ENCODE measurements around the gene WWOX. TPM values are rescaled to one million over a fixed set of nuclear protein-coding genes. Genes with fewer than 3 reads are reported as not detected.
A peak's percentile ranks its signal among the peaks of the same experiment; 100 is the strongest.

Gene WWOX
- total and polyA plus RNA-seq, 2 of the 13 experiments (the other 11 are each of a cell fraction or from before 2014, with no cell fraction given), result 9.1 to 37.4 TPM

DNA sequence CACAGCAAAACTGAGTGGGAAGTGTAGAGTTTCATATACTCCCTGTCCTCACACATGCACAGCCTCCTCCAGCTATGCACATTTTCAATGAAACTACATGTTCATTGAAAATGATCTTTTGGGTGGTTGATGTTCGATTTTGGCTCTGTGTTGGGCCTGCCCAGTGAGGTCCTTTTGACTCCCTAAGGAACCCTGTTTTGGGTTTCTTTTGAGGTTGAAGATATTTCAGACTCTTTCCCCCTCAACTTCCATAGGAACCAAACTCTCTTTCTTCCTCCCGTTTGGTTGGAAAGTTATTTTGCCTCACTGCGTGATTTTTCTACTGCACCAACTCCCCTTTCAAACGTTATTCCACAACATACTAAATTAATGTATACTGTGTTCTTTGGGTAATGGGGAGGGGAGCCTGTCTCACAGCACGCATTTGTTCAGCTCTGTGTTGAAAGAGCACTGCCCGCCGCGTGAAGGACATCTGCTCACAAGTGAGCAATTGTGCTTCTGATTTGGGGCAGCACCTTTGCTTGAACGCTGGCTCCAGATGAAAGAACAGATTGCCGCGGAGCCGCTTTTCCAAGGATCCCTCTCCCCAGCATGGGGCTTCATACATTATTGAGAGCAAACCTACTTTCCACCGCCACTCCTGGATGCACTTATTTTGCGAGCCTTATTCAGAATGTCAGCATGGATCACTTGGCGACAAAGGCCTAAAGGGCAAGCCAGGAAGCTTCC lies 385.9 kb downstream of the WWOX start (continued):
- TF ChIP-seq, protein P1, sequence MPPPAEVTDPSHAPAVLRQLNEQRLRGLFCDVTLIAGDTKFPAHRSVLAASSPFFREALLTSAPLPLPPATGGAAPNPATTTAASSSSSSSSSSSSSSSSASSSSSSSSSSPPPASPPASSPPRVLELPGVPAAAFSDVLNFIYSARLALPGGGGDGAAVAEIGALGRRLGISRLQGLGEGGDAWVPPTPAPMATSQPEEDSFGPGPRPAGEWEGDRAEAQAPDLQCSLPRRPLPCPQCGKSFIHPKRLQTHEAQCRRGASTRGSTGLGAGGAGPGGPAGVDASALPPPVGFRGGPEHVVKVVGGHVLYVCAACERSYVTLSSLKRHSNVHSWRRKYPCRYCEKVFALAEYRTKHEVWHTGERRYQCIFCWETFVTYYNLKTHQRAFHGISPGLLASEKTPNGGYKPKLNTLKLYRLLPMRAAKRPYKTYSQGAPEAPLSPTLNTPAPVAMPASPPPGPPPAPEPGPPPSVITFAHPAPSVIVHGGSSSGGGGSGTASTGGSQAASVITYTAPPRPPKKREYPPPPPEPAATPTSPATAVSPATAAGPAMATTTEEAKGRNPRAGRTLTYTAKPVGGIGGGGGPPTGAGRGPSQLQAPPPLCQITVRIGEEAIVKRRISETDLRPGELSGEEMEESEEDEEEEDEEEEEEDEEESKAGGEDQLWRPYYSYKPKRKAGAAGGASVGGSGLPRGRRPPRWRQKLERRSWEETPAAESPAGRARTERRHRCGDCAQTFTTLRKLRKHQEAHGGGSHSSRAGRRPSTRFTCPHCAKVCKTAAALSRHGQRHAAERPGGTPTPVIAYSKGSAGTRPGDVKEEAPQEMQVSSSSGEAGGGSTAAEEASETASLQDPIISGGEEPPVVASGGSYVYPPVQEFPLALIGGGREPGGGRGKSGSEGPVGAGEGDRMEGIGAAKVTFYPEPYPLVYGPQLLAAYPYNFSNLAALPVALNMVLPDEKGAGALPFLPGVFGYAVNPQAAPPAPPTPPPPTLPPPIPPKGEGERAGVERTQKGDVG (CRISPR knock-in tag; IDR thresholded peaks at IDR 0.05; ENCODE audit: borderline replicate concordance), result peak; percentile 99
- TF ChIP-seq HDAC1 (CRISPR knock-in tag; IDR thresholded peaks at IDR 0.05) (peak; percentile 87), TCF12 (IDR thresholded peaks at IDR 0.05) (no peak), TCF12 (CRISPR knock-in tag; IDR thresholded peaks at IDR 0.05) (peak; percentile 75), IKZF4 (CRISPR knock-in tag; IDR thresholded peaks at IDR 0.05; ENCODE audit: borderline replicate concordance, low read depth, not compliant biosample characterization) (peak; percentile 52), ZSCAN25 (CRISPR knock-in tag; IDR thresholded peaks at IDR 0.05) (peak; percentile 64; the same call in 1 of the 2 replicates), ETV5 (CRISPR knock-in tag; IDR thresholded peaks at IDR 0.05; ENCODE audit: borderline replicate concordance) (peak; percentile 20; the same call in 1 of the 2 replicates), TEAD2 (CRISPR knock-in tag; IDR thresholded peaks at IDR 0.05) (no peak), ZNF546 (CRISPR knock-in tag; conservative IDR thresholded peaks at IDR 0.05) (no peak), NFYB (CRISPR knock-in tag; IDR thresholded peaks at IDR 0.05) (peak; percentile 34), SRSF1 (optimal IDR thresholded peaks at IDR 0.05; ENCODE audit: low read depth, low read length) (no peak), ZNF431 (CRISPR knock-in tag; IDR thresholded peaks at IDR 0.05; ENCODE audit: borderline replicate concordance, low read depth) (no peak), STAT5B (CRISPR knock-in tag; IDR thresholded peaks at IDR 0.05) (no peak), HHEX (CRISPR knock-in tag; IDR thresholded peaks at IDR 0.05) (peak; percentile 49; the same call in 1 of the 2 replicates), ZNF468 (CRISPR knock-in tag; IDR thresholded peaks at IDR 0.05) (no peak), HMG20B (CRISPR knock-in tag; conservative IDR thresholded peaks at IDR 0.05) (peak; percentile 90), ZNF605 (CRISPR knock-in tag; IDR thresholded peaks at IDR 0.05) (peak; percentile 76), CBFB (CRISPR knock-in tag; IDR thresholded peaks at IDR 0.05) (no peak; the same call in 1 of the 2 replicates), ZNF3 (CRISPR knock-in tag; IDR thresholded peaks at IDR 0.05) (peak; percentile 63; the same call in 1 of the 2 replicates), ZNF274 (CRISPR knock-in tag; IDR thresholded peaks at IDR 0.05) (peak; percentile 76; the same call in 1 of the 2 replicates), SMYD3 (CRISPR knock-in tag; IDR thresholded peaks at IDR 0.05) (no peak), KLF9 (CRISPR knock-in tag; IDR thresholded peaks at IDR 0.05; ENCODE audit: low read depth) (no peak), ZBTB8A (CRISPR knock-in tag; IDR thresholded peaks at IDR 0.05; ENCODE audit: borderline replicate concordance, low read depth) (no peak), ATM (IDR thresholded peaks at IDR 0.05; ENCODE audit: borderline replicate concordance) (no peak), POLR2AphosphoS5 (IDR thresholded peaks at IDR 0.05; ENCODE audit: low read depth, low read length) (peak; percentile 73)
- TF ChIP-seq, protein P2, sequence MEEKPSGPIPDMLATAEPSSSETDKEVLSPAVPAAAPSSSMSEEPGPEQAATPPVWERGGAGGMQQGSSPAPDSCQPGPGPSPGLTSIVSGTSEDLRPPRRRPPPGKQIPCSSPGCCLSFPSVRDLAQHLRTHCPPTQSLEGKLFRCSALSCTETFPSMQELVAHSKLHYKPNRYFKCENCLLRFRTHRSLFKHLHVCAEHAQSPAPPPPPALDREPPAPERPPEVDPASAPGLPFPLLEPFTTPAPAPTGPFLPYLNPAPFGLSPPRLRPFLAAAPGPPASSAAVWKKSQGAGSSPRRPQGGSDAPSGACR (CRISPR knock-in tag; IDR thresholded peaks at IDR 0.05), result peak; percentile 84; the same call in 1 of the 2 replicates
- TF ChIP-seq, protein P3, sequence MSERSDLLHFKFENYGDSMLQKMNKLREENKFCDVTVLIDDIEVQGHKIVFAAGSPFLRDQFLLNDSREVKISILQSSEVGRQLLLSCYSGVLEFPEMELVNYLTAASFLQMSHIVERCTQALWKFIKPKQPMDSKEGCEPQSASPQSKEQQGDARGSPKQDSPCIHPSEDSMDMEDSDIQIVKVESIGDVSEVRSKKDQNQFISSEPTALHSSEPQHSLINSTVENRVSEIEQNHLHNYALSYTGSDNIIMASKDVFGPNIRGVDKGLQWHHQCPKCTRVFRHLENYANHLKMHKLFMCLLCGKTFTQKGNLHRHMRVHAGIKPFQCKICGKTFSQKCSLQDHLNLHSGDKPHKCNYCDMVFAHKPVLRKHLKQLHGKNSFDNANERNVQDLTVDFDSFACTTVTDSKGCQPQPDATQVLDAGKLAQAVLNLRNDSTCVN (CRISPR knock-in tag; IDR thresholded peaks at IDR 0.05; ENCODE audit: borderline replicate concordance), result 0 out of 2 replicates have a peak, but pooled peaks have one; percentile 41
